Mucosa of stomach (tissue), 1 donor: ENCODE measurements around the gene TGFBR3L.
"Not testable (repeated sequence)": the region's sequence is repeated elsewhere in the genome, so short reads cannot be mapped to it uniquely, and the experiment has no call there.

ENCODE experiments used
- H3K27me3 ChIP-seq: one replicate; pipeline ENCODE4 v1.7.0; 2013; ENCODE audit warnings: mild to moderate bottlenecking, low read length; ENCODE audit not compliant: control insufficient read depth, insufficient read depth
- H3K36me3 ChIP-seq: one replicate; pipeline ENCODE4 v1.7.0; 2013; ENCODE audit warnings: low read length; ENCODE audit not compliant: control insufficient read depth, insufficient read depth
- H3K4me1 ChIP-seq: one replicate; pipeline ENCODE4 v1.7.0; 2013; ENCODE audit warnings: mild to moderate bottlenecking, low read length; ENCODE audit not compliant: control insufficient read depth, insufficient read depth
- H3K4me3 ChIP-seq: one replicate; pipeline ENCODE4 v1.7.0; 2013; ENCODE audit warnings: low read length
- H3K9ac ChIP-seq: one replicate; pipeline ENCODE4 v1.7.0; 2013; ENCODE audit warnings: mild to moderate bottlenecking, low read length, moderate library complexity
- H3K9me3 ChIP-seq: one replicate; pipeline ENCODE4 v1.7.0; 2013; ENCODE audit warnings: mild to moderate bottlenecking, low read length, moderate library complexity; ENCODE audit not compliant: control insufficient read depth
- donor health status: Pancreatic carcinoma.

The TGFBR3L gene

DNA sequence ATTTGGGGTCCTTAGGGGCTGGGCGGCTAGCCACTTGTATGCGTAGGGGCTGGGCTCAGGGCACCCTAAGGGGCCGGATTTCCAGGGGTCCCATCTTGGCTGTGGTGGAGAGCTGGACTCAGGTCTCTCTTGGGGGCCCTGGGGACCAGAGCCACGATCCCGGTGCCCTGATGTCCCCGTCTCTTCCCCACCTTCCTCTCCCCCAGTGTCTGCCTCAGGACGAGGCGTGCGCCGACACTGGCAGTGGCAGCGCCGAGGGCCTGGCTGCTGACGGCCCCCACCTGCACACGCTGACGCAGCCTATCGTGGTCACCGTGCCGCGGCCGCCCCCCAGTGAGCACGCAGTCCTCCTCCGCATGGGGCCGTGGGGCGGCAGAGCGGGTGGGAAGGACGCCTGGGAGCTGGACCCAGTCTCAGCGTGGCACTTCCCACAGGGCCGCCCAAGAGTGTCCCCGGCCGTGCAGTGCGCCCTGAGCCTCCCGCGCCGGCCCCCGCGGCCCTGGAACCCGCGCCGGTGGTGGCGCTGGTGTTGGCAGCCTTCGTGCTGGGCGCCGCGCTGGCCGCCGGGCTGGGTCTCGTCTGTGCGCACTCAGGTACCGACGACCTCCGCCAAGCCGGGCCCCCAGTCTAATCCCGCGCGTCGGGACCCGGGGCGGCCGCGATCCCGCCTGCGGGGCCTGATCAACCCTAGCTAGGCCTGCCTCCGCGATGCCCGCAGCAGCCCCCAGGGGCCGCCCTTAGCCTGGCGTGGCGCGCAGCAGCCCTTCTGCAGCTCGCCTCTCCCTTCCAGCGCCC lies 2.8 kb downstream of the TGFBR3L start:
- H3K9ac ChIP-seq = no peak overlapping the region
- H3K4me3 ChIP-seq = no peak overlapping the region
- H3K36me3 ChIP-seq = no peaks in the 10 kb centered on the region
- no peaks in the 10 kb centered on the region for H3K9me3 ChIP-seq
- H3K4me1 ChIP-seq = peaks cover 32% of the 10 kb centered on the region
- peaks cover 60% of the 10 kb centered on the region for H3K27me3 ChIP-seq

DNA sequence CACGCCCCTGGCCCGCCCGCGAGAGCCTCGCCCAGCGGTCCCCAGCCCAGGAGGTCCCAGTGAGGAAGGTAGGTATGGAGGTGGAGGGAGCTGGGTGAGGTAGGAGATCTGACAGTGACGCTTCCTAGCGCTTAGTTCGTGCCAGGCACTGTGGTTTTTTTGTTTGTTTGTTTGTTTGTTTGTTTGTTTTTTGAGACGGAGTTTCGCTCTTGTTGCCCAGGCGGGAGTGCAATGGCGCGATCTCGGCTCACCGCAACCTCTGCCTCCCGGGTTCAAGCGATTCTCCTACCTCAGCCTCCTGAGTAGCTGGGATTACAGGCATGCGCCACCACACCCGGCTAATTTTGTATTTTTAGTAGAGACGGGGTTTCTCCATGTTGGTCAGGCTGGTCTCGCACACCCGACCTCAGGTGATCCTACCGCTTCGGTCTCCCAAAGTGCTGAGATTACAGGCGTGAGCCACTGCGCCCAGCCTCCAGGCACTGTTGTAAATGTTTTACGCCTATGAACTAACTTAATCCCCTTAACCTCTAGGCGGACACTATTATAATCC lies 3.5 kb downstream of the TGFBR3L start:
- peaks cover 60% of the 10 kb centered on the region for H3K27me3 ChIP-seq
- not testable (repeated sequence) for H3K36me3 ChIP-seq, H3K9me3 ChIP-seq, H3K9ac ChIP-seq, H3K4me3 ChIP-seq
- peaks cover 32% of the 10 kb centered on the region for H3K4me1 ChIP-seq

DNA sequence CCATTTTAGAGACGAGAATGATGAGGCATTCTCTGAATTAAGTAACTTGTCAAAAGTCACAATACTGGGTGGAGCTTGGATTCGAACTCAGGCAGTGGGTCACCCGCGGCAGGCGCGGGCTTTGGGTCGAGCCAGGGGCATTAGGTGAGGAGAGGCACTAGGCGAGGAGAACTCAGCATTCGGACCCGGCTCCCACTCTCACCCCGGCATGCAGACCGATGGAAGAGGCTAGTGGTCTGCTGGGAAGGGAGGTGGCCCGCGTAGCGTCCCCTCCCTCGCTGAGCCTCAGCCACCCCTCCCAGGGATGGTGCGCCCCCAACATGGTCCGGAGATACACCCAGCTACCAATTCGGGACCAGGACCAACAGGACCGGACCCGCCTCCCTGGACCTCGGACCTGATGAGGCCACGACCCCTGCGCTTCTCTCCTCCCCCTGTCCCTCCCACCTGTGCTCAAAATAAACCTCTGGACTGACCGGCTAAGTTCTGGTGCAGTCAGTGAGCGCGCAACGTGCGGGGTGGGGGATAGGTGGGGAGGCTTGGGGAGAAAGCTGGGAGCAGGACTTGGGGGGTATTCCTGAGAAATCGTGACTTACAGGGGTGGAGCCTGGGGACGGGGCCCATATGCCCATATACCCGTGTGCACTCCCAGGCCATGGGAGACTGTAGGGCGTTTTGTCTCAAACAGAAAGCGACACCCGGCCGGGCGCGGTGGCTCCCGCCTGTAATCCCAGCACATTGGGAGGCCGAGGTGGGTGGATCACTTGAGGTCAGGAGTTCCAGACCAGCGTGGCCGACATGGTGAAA lies 4.2 kb downstream of the TGFBR3L start:
- H3K9me3 ChIP-seq = no peaks in the 10 kb centered on the region
- no peak overlapping the region for H3K4me3 ChIP-seq
- H3K4me1 ChIP-seq = peaks cover 32% of the 10 kb centered on the region
- H3K27me3 ChIP-seq = peaks cover 59% of the 10 kb centered on the region
- H3K9ac ChIP-seq = no peak overlapping the region
- no peaks in the 10 kb centered on the region for H3K36me3 ChIP-seq

DNA sequence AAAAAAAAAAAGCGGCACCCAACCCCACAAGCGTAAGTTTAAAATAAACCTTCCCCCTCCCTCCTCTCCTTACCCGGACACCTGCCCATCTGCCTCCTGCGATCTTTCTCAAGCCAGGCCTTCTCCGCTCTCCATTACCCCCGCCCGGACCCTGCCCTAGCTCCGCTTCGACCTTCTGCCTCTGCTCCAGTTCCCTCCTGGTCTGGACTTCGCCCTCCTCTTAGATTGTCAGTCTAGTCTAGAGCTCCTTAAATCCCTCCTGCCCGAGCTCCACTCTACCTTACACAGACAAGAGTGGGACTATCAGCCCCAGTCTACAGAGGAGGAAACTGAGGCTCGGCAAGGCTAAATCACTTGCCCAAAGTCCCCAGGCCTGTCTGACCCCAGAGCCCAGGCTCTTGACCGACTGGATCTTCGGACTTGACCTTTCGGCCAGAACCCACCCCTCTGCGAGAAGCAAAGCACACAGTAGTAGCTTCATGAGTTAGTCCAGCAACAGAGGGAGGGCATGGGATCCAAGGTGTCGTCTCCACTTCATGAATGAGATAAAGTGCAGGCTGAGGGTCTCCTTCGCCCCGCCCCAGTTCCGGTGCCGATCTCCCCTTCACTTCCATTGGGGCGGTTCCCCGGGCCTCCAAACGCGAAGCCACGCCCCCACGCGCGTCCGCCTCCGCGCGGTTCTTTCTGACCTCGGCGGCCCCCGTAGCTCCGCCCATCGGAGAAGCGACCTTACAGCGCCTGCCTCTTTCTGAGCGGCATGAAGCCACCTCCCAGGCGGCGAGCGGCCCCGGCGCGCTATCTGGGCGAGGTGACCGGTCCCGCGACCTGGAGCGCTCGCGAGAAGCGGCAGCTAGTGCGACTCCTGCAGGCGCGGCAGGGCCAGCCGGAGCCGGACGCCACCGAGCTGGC lies 5.2 kb downstream of the TGFBR3L start, which contains the start of gene SNAPC2:
Gene SNAPC2 (plus strand): TSS at position 729 of the 909 bp plus-strand sequence. CDS start 29 bp downstream, at position 758.
- Histone ChIP-seq H3K9me3 (no peaks in the 10 kb centered on the region), H3K9ac (peak within 1 kb of the TSS; percentile 64), H3K4me3 (peak within 1 kb of the TSS; percentile 72), H3K27me3 (peaks cover 48% of the 10 kb centered on the region), H3K4me1 (peaks cover 32% of the 10 kb centered on the region), H3K36me3 (no peaks in the 10 kb centered on the region)

DNA sequence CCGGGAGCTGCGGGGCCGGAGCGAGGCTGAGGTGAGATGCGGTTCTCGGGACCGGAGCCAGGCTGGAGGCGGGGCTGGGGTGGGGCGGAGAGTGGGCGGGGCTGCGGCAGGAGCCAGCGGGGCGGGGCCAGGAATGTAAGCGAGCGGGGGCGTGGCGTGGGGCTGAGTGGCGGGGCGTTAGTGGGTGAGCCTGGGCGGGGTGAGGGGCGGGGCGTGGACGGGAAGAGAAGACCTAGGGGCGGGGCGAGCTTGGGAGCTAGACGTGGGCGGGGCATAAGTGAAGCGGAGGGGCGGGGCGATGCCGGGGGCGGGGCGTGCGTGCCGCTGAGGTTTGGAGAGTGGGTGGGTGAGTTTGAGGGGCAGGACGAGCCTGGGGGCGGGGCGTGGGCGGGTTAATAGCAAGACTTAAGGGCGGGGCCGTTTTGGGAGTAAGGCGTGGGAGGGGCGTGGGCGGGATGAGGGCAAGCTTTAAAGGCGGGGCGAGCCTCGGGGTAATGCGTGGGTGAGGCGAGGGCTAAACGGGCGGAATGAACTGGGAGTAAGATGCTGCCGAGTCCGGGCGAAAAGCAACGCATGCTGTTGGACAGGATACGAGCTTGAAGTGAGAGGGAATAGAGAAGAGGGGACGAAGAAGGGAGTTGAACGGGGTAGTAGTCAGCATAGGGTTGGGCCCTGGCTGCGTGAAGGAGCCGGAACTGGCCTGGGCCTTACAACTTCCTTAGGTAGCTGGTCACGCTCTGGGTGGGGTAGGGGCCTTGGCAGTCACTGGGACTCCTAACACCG lies 6.1 kb downstream of the TGFBR3L start:
- peaks cover 40% of the 10 kb centered on the region for H3K27me3 ChIP-seq
- H3K4me1 ChIP-seq = peaks cover 32% of the 10 kb centered on the region
- H3K9ac ChIP-seq = peak overlapping the region; percentile 64
- H3K9me3 ChIP-seq = no peaks in the 10 kb centered on the region
- peak overlapping the region; percentile 72 for H3K4me3 ChIP-seq
- no peaks in the 10 kb centered on the region for H3K36me3 ChIP-seq

DNA sequence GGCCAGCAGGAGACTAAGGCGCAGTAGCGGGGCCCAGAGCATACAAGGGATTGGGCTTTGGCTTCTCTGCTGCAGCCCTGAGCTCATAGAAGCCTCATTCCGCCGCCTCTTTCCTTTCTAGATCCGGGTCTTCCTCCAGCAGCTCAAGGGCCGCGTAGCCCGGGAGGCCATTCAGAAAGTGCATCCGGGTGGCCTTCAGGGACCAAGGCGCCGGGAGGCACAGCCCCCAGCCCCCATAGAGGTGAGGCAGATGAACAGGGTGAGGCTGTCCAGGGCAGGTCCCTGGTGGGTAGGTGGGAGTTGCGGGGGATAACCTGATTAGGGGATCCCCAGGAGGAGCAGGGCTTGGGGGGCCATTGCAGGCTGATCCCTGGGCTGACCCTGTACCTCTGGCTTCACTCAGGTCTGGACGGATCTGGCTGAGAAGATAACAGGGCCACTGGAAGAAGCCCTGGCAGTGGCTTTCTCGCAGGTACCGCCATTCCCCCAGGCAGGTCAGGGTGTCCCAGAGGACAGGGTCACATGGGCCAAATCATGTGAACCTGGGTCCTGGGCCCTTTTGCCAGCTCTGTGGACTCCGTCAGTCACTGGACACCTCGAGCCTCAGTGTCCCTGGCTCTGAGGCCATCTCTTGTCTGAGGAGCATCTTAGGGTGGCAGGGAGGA lies 6.8 kb downstream of the TGFBR3L start:
- H3K9me3 ChIP-seq = no peaks in the 10 kb centered on the region
- H3K36me3 ChIP-seq = no peaks in the 10 kb centered on the region
- peak overlapping the region; percentile 6 for H3K4me3 ChIP-seq
- H3K27me3 ChIP-seq = peaks cover 33% of the 10 kb centered on the region
- H3K9ac ChIP-seq = peak overlapping the region; percentile 59
- H3K4me1 ChIP-seq = peaks cover 36% of the 10 kb centered on the region

DNA sequence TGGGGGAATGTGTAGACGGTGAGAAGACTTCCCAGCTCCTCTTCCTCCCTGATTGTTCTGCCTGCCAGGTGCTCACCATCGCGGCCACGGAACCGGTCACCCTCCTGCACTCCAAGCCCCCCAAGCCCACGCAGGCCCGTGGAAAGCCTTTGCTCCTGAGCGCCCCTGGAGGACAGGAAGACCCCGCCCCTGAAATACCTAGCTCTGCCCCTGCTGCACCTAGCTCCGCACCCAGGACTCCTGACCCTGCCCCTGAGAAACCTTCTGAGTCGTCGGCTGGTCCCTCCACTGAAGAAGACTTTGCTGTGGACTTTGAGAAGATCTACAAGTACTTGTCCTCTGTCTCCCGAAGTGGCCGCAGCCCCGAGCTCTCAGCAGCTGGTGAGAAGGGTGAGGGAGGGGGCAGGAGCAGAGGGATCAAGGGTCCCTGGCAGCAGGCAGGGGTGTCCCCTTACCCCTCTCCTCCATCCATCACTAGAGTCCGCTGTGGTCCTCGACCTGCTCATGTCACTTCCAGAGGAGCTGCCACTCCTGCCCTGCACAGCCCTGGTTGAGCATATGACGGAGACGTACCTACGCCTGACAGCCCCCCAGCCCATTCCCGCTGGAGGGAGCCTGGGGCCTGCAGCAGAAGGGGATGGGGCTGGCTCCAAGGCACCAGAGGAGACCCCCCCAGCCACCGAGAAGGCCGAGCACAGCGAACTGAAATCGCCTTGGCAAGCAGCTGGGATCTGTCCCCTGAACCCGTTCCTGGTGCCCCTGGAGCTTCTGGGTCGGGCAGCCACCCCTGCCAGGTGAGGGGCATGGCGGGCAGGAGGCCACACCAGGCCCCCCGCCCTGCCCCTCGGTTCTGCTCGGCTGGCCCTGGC lies 7.6 kb downstream of the TGFBR3L start:
- Histone ChIP-seq H3K4me1 (peaks cover 38% of the 10 kb centered on the region), H3K36me3 (no peaks in the 10 kb centered on the region), H3K4me3 (no peak overlapping the region), H3K27me3 (peaks cover 25% of the 10 kb centered on the region), H3K9ac (peak overlapping the region; percentile 59), H3K9me3 (no peaks in the 10 kb centered on the region)

DNA sequence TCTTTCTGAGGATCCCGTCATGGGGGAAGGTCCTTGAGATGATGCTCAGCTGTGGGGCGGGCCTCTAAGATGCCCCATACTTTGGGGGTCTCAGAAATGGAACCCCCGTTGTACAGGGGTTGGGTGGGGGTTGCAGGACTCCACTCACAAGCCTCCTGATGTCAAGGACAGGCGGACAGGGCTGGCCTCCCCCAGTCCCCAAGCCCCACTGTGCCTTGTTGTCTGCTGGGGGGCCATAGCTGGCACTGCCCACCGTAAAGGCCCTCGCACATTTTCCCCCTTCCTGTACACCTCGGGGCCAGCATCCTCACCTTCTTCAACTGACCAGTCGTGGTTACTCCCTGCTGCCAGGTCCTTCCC lies 8.2 kb downstream of the TGFBR3L start:
- Histone ChIP-seq H3K9ac (no peak overlapping the region), H3K4me3 (no peak overlapping the region), H3K9me3 (no peaks in the 10 kb centered on the region), H3K4me1 (peaks cover 32% of the 10 kb centered on the region), H3K36me3 (no peaks in the 10 kb centered on the region), H3K27me3 (peaks cover 19% of the 10 kb centered on the region)

DNA sequence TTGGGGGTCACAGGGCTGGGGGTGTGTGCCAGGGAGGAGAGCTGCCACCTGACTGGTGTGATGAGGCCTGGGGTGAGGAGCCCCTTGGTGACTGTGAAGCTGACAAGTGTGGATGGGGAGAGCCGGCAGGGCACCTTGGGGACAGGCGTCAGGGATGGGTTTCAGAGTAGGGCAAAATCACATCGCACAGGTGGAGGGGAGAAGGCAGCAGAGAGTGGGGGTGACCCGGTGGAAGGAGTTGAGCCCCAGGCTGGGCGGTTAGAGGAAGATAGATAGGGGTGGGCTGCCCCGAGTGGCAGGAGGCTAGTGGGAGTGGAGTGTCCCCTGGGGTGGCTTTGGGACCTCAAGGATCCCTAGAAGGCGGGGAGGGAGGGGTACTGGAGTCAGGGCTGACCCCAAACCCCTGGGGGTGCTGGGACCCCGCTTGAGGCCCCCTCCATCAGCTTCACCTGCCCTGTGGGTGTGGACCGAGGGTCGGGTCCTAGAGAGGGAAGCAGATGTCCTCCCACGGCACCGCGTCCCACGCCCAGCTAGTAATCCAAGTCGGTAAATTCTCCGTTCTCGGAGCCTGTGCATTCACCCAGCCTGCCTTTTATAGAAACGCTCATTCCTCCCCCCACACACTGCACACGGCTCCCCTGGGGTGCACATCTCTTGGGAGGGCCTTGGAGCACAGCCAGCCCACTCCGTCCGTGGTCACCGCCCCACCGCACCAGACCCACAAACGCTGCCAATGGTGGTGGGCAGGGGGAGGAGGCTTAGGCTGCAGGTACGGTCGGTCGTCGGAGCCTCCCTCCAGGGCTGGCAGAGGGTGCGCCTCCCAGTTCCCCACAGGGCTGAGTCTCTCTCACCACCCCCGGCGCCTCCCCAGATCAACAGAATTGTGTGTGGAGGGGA lies 8.9 kb downstream of the TGFBR3L start:
- H3K9me3 ChIP-seq = no peaks in the 10 kb centered on the region
- H3K4me3 ChIP-seq = no peak overlapping the region
- peaks cover 12% of the 10 kb centered on the region for H3K27me3 ChIP-seq
- H3K4me1 ChIP-seq = peaks cover 28% of the 10 kb centered on the region
- H3K9ac ChIP-seq = no peak overlapping the region
- H3K36me3 ChIP-seq = no peaks in the 10 kb centered on the region
